Pons (tissue), 1 donor: ENCODE results near the gene ACER3.
"Not testable (repeated sequence)": the region's sequence is repeated elsewhere in the genome, so short reads cannot be mapped to it uniquely, and the experiment has no call there.

Source experiments
- DNase-seq: peaks from one replicate; pipeline ENCODE4 v3.0.0-alpha.2; 2016; ENCODE audit warnings: low spot score

ACER3 gene

GRCh38 chr11:76872959-76873827 is 12.5 kb downstream of the ACER3 start:
- no peak for DNase-seq

GRCh38 chr11:76878014-76878413 is 17.3 kb downstream of the ACER3 start:
- DNase-seq, result no peak

- peak; percentile 96 for DNase-seq
Measured at GRCh38 chr11:76880314-76880713, 19.6 kb downstream of the ACER3 start.

GRCh38 chr11:76880956-76881355 is 20.2 kb downstream of the ACER3 start:
- DNase-seq, result no peak

DNA sequence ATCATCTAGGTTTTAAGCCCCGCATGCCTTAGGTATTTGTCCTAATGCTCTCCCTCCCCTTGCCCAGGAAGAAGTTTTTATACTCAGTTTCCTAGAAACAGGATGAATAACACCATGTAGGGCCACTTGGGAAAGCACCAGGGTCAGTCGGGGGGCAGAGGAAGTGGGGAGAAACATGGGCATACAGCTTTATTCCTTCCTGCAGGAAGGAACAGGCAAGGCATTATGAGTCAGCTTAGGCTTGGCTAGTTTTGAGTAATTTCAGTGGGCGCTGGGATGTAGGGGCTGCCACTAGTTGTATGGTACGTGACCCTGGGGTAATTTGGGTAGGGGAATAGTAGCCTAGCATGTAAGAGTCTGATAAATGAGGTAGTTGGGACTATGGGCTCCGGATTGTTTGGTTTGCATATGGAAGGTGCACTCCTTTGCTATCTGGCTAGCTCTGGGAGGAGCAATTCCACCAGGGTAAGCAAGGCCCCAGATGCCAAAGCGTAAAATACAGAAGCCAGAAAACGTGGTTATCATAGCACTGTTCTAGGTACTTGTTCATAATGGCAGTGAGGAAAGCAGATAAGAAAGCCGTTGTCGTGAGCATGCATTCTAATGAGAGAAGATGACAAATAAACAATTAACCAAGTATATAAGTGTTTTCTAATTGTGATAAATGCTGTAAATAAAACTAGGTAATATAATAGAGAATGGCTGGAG is 24.8 kb downstream of the ACER3 start:
- no peak for DNase-seq

GRCh38 chr11:76888989-76889388 is 28.3 kb downstream of the ACER3 start:
- DNase-seq, result no peak

- DNase-seq, result peak; percentile 91
Measured at GRCh38 chr11:76889411-76889975, 28.8 kb downstream of the ACER3 start.

DNA sequence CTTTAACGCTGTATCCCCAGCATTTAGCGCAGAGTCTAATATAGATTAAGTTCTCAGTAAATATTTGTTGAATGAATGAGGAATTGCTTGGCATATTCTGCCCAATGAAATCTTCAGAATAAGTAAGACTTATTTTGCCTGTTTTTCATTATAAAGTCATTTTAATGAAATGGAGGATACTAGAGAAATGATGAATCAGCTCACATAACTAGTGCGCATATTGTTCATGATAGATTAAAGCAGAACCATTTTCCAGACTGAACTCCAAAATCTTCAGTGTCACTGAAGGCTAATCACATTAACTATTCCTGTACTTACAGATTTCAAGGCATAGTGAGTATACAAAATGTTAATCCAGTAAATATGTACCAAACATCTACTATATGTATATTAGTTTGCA is 29.6 kb downstream of the ACER3 start:
- DNase-seq, result no peak

- DNase-seq, result no peak
Measured at GRCh38 chr11:76891285-76891684, 30.6 kb downstream of the ACER3 start.

DNA sequence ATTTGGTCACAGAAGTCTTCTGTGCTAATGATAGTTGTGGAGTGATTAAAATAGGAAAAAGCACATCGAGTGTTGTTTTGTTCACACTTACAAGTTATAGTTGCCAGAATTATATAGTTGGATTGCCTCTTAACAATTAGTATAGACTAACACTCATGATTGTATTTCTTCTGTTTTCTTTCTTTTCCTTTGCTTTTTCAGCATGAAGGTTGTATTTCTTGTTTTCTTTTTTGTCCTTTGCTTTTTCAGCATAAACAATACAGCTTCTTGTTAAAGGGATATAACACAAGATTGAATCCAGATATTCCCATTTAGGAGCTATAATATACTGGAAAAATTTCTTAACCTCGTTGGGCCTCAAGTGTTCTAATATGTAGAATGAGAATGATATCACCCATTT is 31.1 kb downstream of the ACER3 start:
- peak; percentile 76 for DNase-seq

- DNase-seq, result peak; percentile 90
Measured at GRCh38 chr11:76892306-76892705, 31.6 kb downstream of the ACER3 start.

GRCh38 chr11:76897233-76897632 is 36.5 kb downstream of the ACER3 start:
- DNase-seq, result no peak

GRCh38 chr11:76901144-76901543 is 40.4 kb downstream of the ACER3 start:
- peak; percentile 52 for DNase-seq

GRCh38 chr11:76901622-76902021 is 40.9 kb downstream of the ACER3 start:
- not testable (repeated sequence) for DNase-seq

GRCh38 chr11:76902121-76903014 is 41.6 kb downstream of the ACER3 start:
- peak; percentile 59 for DNase-seq

GRCh38 chr11:76903325-76903724 is 42.6 kb downstream of the ACER3 start:
- no peak for DNase-seq

GRCh38 chr11:76910620-76911414 is 50.1 kb downstream of the ACER3 start:
- no peak for DNase-seq

DNA sequence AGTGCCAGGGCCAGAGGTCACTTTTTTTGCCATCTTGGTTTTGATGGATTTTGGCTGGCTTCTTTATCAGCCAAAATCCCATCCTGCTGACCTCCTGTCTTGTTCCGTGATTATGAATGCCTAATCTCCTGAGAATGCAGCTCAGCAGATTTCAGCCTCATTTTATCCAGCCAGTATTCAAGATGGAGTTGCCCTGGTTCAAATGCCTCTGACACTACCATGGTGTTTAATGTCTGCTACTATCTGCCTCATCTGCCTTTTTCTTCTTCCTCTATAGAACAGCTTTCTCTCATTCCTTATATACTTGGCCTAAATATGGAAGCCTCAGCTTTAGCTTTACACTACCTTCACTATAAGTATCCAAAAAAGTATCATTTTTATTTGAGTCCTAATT is 50.7 kb downstream of the ACER3 start:
- no peak for DNase-seq

DNA sequence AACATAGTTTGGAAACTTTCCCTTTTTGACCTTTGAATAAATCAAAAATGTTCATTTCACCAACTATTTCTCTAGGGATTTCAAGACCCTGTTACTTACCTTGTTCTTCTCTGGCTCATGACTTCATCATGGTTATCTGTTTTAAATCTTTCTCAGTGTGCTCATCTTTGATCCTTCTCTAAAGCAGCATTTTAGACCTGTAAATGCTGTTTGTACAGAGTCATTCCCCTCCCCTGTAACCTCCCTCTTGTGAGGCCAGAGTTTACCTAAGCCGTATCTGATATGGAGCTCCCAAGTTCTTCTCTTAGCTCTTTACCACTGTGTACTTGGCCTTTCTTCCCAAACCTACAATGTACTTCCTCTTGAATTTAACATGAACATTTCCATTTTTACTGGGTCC is 56.0 kb downstream of the ACER3 start:
- no peak for DNase-seq

GRCh38 chr11:76918941-76919386 is 58.2 kb downstream of the ACER3 start:
- DNase-seq, result peak; percentile 96

DNA sequence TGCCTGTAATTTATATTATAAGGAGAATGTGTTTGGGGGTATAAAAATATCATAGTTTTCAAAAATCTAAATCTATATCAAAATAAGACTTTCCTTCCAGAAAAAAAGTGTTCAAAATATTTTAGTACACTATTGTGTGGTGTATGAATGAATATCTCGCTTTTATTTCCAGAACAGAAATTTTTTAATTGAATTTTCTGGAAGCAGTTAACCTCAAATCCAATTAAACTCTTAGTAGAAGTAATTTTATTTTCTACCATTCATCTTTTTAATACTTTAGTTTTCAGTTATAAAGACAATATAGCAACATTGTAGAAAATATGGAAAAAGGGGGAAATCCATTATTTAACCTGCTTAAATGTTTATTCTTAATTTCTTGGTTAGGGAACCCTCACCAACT is 58.7 kb downstream of the ACER3 start:
- no peak for DNase-seq
